ENCODE measurements around the gene FAM161A.

FAM161A gene

GRCh38 chr2:61855318-61855613 is 1.4 kb upstream of the FAM161A start:
- Histone ChIP-seq H3K4me1 (ENCODE audit: control insufficient read depth, insufficient read depth, low read length) (no peaks in the 10 kb centered on the region), H3K9me3 (ENCODE audit: control insufficient read depth, insufficient read depth, low read depth, low read length) (no peaks in the 10 kb centered on the region), H3K36me3 (ENCODE audit: control insufficient read depth in 2 of 2, insufficient read depth in 1 of 2, low read length in 2 of 2) (no peaks in the 10 kb centered on the region; a peak in 1 of 3 replicates), H3K27ac (ENCODE audit: extremely low read depth, low read depth, low read length) (peak overlapping the region; percentile 59), H3K4me3 (ENCODE audit: low read depth, low read length) (peak overlapping the region; percentile 90)
- TF ChIP-seq ATF2 (tag by site-specific recombination; IDR thresholded peaks at IDR 0.05; ENCODE audit: low read depth) (no peak), OSR2 (tag by site-specific recombination; IDR thresholded peaks at IDR 0.05) (peak; percentile 77), ZNF121 (tag by site-specific recombination; IDR thresholded peaks at IDR 0.05) (peak; percentile 97), ZFP37 (tag by site-specific recombination; IDR thresholded peaks at IDR 0.05) (no peak), ZNF521 (tag by site-specific recombination; IDR thresholded peaks at IDR 0.05) (no peak), ZNF146 (tag by site-specific recombination; IDR thresholded peaks at IDR 0.05) (no peak), SETDB1 (IDR thresholded peaks at IDR 0.05; ENCODE audit: insufficient read length, low read length) (no peak), PBX3 (CRISPR knock-in tag; IDR thresholded peaks at IDR 0.05) (no peak), MYNN (tag by site-specific recombination; IDR thresholded peaks at IDR 0.05; ENCODE audit: borderline replicate concordance) (no peak), GLIS1 (tag by site-specific recombination; IDR thresholded peaks at IDR 0.05) (peak; percentile 43; the same call in 1 of the 2 replicates), IKZF3 (tag by site-specific recombination; IDR thresholded peaks at IDR 0.05) (peak; percentile 62; the same call in 1 of the 2 replicates), ZNF473 (tag by site-specific recombination; IDR thresholded peaks at IDR 0.05) (no peak), ZNF394 (tag by site-specific recombination; IDR thresholded peaks at IDR 0.05; ENCODE audit: borderline replicate concordance) (peak; percentile 100), ZNF660 (tag by site-specific recombination; IDR thresholded peaks at IDR 0.05) (no peak), ZNF48 (tag by site-specific recombination; IDR thresholded peaks at IDR 0.05) (no peak), ZNF19 (tag by site-specific recombination; IDR thresholded peaks at IDR 0.05; ENCODE audit: low read depth) (no peak), ZNF223 (tag by site-specific recombination; IDR thresholded peaks at IDR 0.05) (no peak), ZSCAN4 (tag by site-specific recombination; IDR thresholded peaks at IDR 0.05) (no peak), ZNF24 (tag by site-specific recombination; IDR thresholded peaks at IDR 0.05) (no peak), ZNF600 (tag by site-specific recombination; IDR thresholded peaks at IDR 0.05) (peak; percentile 35), ZBTB26 (tag by site-specific recombination; optimal IDR thresholded peaks at IDR 0.05) (peak; percentile 32), ZNF184 (tag by site-specific recombination; IDR thresholded peaks at IDR 0.05) (no peak), ELK4 (IDR thresholded peaks at IDR 0.05; ENCODE audit: borderline replicate concordance, low read depth, low read length) (no peak)
- POLR2A ChIA-PET, result interaction anchor here (0.6 to 2.2 kb wide), 4 partner anchors 7 to 16 kb away, joined by 3 to 9 read pairs (median 6); no protein-coding TSS in a partner anchor
- CTCF ChIA-PET, result interaction anchor here (0.6 to 0.7 kb wide), 3 partner anchors 426 to 1367 kb away, joined by 3 read pairs; no protein-coding TSS in a partner anchor

All from HEK293 (cell line).